Measurements from ENCODE around the gene SGSM2.

DNA sequence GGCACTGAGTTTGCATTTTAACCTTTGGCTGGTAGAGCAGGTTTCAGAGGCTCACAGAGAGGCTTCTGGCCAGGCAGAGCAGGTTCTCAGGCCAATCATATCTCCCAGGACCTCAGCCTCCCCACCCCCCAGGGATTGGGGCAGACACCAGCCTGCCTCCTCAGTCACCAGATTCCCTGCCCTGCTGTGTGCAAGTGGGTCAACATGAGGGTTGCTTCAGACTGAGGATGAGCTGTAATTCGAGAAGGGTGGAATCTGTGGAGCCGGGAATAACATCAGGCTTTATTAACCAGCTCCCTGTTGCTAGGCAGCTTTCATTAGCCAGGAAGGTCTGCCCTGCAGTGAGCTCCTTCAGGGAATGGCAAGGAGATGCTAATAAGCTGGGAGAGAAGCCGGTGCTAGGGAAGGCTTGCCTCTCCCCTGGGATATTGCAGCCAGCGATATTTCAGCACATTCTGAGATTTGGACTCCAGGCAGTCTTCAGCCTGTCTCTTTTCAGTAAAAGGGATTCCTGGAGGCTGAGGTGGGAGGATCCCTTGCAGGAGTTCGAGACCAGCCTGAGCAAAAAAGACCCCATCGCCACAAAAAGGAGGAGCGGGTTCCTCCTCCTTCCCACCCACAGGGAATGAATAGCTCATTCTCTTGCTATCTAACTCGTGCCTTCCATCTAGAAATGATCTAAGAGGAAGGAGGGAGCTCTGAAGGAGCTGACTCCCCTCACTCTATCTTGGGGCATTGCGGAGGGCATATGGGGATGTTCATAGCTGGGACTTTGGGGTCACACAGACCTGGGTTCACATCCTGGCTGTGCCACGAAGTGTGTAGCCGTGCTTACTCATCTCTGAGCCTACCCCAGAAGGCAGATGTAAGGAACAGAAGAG lies 10.7 kb downstream of the SGSM2 start:
- no peak for TF ChIP-seq EZH2 (IDR thresholded peaks at IDR 0.05; ENCODE audit: borderline replicate concordance, insufficient read depth, low read depth, low read length, poor library complexity, severe bottlenecking)
- TF ChIP-seq, protein P1, sequence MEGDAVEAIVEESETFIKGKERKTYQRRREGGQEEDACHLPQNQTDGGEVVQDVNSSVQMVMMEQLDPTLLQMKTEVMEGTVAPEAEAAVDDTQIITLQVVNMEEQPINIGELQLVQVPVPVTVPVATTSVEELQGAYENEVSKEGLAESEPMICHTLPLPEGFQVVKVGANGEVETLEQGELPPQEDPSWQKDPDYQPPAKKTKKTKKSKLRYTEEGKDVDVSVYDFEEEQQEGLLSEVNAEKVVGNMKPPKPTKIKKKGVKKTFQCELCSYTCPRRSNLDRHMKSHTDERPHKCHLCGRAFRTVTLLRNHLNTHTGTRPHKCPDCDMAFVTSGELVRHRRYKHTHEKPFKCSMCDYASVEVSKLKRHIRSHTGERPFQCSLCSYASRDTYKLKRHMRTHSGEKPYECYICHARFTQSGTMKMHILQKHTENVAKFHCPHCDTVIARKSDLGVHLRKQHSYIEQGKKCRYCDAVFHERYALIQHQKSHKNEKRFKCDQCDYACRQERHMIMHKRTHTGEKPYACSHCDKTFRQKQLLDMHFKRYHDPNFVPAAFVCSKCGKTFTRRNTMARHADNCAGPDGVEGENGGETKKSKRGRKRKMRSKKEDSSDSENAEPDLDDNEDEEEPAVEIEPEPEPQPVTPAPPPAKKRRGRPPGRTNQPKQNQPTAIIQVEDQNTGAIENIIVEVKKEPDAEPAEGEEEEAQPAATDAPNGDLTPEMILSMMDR (IDR thresholded peaks at IDR 0.05) = no peak
